ENCODE measurements around the gene PLCD3. TPM values are rescaled to one million over a fixed set of nuclear protein-coding genes. Genes with fewer than 3 reads are reported as not detected.

Gene PLCD3
- total RNA-seq, 4 donors from 2014 or later: 38.6 to 186 (median 75.1) TPM

DNA sequence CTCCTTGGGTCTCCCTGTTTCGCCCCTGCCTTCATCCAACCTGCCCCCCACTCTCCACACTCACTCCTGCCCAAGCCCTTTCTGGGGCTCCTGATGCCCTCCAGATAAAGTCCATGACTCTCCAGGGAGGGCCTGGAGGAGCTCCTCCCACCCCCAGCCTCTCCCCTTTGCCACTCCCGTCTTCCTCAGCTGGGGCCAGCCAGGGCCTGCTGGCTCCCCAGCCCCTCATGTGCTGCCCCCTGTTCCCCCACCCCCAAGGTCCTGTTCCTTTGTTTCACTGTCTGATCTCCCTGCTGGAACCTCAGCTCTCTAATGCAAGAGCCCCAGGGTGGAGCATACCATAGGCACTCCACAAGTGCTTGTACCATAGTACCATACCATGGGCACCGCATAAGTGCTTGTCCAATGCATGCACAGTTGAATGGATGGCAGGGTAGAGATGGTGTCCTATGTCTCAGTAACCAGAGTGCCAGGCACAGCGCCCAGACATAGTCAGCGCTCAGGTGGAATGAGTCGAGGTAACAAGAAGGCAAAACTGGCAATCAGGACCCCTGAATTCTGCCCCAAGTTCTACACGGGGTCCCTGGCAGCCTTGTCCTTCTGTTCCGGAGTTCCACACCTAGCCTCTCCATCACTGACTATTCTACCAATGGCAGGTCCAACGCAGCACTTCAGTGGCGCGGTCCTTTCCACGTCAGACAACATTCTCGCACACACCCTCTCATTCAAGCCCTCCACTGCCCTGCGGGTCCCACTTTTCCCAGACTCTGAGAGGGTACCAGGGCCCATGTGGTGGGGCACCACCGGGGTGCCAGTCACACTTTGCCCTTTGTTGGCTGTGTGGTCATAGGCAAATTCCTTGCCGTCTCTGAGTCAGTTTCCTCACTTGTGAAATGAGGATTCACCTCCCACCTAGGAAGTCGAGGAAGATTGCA is 1.4 kb downstream of the PLCD3 start:
- in situ Hi-C loops (cut with MboI; ENCODE audit: low sequenced_read_pairs in 4 of 4): loop anchor here in 2 of 4 donors (10.0 to 25.0 kb wide), 3 partner anchors 64 to 219 kb away; partner anchors contain the start of gene GFAP (in 2 of the 2)
- ATAC-seq: no peak
- Histone ChIP-seq H3K4me1 (peaks cover 57 to 65% of the 10 kb centered on the region in 2 donors), H3K27me3 (no peaks in the 10 kb centered on the region), H3K36me3 (no peaks in the 10 kb centered on the region), H3K27ac (peak overlapping the region; percentile 93 to 100 (median 97)), H3K9me3 (no peaks in the 10 kb centered on the region), H3K4me3 (peak overlapping the region; percentile 72 to 98 (median 94))
- intact Hi-C loops (cut with DNase I; ENCODE audit: low total_unique reads): loop anchor here (5.0 kb wide), 1 partner anchor 109 kb away; no protein-coding TSS in a partner anchor
- no peak for TF ChIP-seq POLR2A (IDR thresholded peaks at IDR 0.05)
- TF ChIP-seq, protein P1, sequence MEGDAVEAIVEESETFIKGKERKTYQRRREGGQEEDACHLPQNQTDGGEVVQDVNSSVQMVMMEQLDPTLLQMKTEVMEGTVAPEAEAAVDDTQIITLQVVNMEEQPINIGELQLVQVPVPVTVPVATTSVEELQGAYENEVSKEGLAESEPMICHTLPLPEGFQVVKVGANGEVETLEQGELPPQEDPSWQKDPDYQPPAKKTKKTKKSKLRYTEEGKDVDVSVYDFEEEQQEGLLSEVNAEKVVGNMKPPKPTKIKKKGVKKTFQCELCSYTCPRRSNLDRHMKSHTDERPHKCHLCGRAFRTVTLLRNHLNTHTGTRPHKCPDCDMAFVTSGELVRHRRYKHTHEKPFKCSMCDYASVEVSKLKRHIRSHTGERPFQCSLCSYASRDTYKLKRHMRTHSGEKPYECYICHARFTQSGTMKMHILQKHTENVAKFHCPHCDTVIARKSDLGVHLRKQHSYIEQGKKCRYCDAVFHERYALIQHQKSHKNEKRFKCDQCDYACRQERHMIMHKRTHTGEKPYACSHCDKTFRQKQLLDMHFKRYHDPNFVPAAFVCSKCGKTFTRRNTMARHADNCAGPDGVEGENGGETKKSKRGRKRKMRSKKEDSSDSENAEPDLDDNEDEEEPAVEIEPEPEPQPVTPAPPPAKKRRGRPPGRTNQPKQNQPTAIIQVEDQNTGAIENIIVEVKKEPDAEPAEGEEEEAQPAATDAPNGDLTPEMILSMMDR (IDR thresholded peaks at IDR 0.05 in 4 of 5, conservative IDR thresholded peaks at IDR 0.05 in 1 of 5): no peak
- DNase-seq: peak in 1 of 2 donors; percentile 58

GRCh38 chr17:45129940-45130680 is 2.2 kb downstream of the PLCD3 start:
- intact Hi-C loops (cut with DNase I; ENCODE audit: low total_unique reads) (loop anchor here (2.0 to 5.0 kb wide), 2 partner anchors 19 to 108 kb away; no protein-coding TSS in a partner anchor), in situ Hi-C loops (cut with MboI; ENCODE audit: low sequenced_read_pairs in 4 of 4) (loop anchor here in 2 of 4 donors (10.0 to 25.0 kb wide), 3 partner anchors 65 to 218 kb away; partner anchors contain the start of gene GFAP (in 2 of the 2))
- Histone ChIP-seq H3K27me3 (no peaks in the 10 kb centered on the region), H3K27ac (peak overlapping the region; percentile 93 to 100 (median 97)), H3K4me1 (peaks cover 54 to 64% of the 10 kb centered on the region in 2 donors), H3K36me3 (no peaks in the 10 kb centered on the region), H3K9me3 (no peaks in the 10 kb centered on the region), H3K4me3 (no peak overlapping the region)
- TF ChIP-seq, protein P1 (IDR thresholded peaks at IDR 0.05 in 4 of 5, conservative IDR thresholded peaks at IDR 0.05 in 1 of 5): no peak
- TF ChIP-seq POLR2A (IDR thresholded peaks at IDR 0.05): no peak
- ATAC-seq (peak; percentile 7 to 14), DNase-seq (peak; percentile 48 to 53)

DNA sequence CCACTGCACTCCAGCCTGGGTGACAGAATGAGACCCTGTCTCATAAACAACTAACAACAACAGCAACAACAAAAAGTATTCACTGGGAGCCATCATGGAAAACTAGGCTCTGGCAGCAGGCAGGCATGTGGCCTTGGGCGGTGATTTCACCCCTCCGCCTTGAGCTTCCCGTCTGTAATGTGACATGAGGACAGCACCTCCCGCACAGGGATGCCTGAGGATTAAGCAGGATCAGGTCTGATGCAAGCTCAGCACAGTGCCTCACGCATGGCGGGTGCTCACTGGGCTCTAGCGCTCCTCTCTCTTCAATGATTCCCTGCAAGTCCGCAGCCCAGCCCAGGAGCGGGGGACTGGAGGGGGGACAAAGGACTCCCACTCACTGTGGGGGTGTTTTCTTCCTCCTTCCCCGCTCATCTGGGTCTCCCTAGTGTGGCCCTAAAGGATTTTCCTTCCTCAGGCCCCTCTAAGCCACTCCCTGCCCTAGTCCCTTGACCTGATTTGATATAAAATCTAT is 2.8 kb downstream of the PLCD3 start:
- TF ChIP-seq, protein P1 (IDR thresholded peaks at IDR 0.05 in 4 of 5, conservative IDR thresholded peaks at IDR 0.05 in 1 of 5): no peak
- no peak for TF ChIP-seq POLR2A (IDR thresholded peaks at IDR 0.05)
- no peak overlapping the region for H3K4me3 ChIP-seq
- DNase-seq (peak; percentile 89), ATAC-seq (peak; percentile 61 to 68)
- peak overlapping the region; percentile 93 to 100 (median 97) for H3K27ac ChIP-seq
- H3K27me3 ChIP-seq: no peaks in the 10 kb centered on the region
- peaks cover 61 to 71% of the 10 kb centered on the region in 2 donors for H3K4me1 ChIP-seq
- no peaks in the 10 kb centered on the region for H3K36me3 ChIP-seq
- H3K9me3 ChIP-seq: no peaks in the 10 kb centered on the region
- intact Hi-C loops (cut with DNase I; ENCODE audit: low total_unique reads) (loop anchor here (2.0 kb wide), 1 partner anchor 19 kb away; no protein-coding TSS in a partner anchor), in situ Hi-C loops (cut with MboI; ENCODE audit: low sequenced_read_pairs in 4 of 4) (loop anchor here in 1 of 4 donors (25.0 kb wide), 1 partner anchor 217 kb away; the partner anchor contains the start of gene GFAP)

DNA sequence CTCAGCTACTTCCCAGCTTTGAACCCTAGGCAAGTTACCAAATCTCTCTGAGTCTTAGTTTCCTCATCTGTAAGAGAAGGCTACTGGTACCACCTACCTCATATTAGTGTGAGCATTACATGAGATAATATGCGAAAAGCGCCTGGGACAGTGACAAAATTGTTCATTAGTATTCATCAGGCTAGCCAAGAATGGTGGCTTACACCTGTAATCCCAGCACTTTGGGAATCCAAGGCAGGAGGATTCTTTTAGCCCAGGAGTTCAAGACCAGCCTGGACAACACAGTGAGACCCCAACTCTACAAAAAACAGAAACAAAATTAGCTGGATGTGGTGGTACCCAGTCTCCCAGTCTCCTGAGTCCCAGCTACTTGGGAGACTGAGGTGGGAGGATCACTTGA is 3.3 kb downstream of the PLCD3 start:
- ATAC-seq: no peak

More for the DNA sequence above, 3.3 kb downstream of the PLCD3 start:
- DNase-seq: no peak
- Histone ChIP-seq H3K27me3 (no peaks in the 10 kb centered on the region), H3K27ac (peak overlapping the region; percentile 93 to 100 (median 97)), H3K4me3 (no peak overlapping the region), H3K36me3 (no peaks in the 10 kb centered on the region), H3K4me1 (peaks cover 66 to 76% of the 10 kb centered on the region in 2 donors), H3K9me3 (no peaks in the 10 kb centered on the region)
- TF ChIP-seq, protein P1 (IDR thresholded peaks at IDR 0.05 in 4 of 5, conservative IDR thresholded peaks at IDR 0.05 in 1 of 5): no peak
- TF ChIP-seq POLR2A (IDR thresholded peaks at IDR 0.05): no peak
- intact Hi-C loops (cut with DNase I; ENCODE audit: low total_unique reads): loop anchor here (2.0 kb wide), 1 partner anchor 18 kb away; no protein-coding TSS in a partner anchor
- in situ Hi-C loops (cut with MboI; ENCODE audit: low sequenced_read_pairs in 4 of 4): loop anchor here in 1 of 4 donors (25.0 kb wide), 1 partner anchor 217 kb away; the partner anchor contains the start of gene GFAP

All from gastrocnemius medialis (tissue), 4 donors.